Neural cell (in vitro differentiated cells): ENCODE results near the gene LRBA. TPM values are rescaled to one million over a fixed set of nuclear protein-coding genes. Genes with fewer than 3 reads are reported as not detected.

ENCODE experiments used
- H2AFZ ChIP-seq: fragments of 200-600, 300-800 bp; sonication (generic), shearing (Covaris generic); 2 replicates; pipeline ENCODE4 v1.6.0; 2014; ENCODE audit warnings: low read depth, mild to moderate bottlenecking, antibody characterized with exemption, low read length, moderate library complexity
- H3F3A ChIP-seq: fragments of 200-600 bp; shearing (Covaris generic); 2 replicates; pipeline ENCODE4 v1.6.1; 2016; ENCODE audit warnings: mild to moderate bottlenecking, moderate library complexity, mixed read lengths, antibody characterized with exemption, low read length; ENCODE audit not compliant: insufficient read depth, poor library complexity, severe bottlenecking
- H3K27ac ChIP-seq: fragments of 200-600, 300-800 bp; sonication (generic), shearing (Covaris generic); 2 replicates; pipeline ENCODE4 v1.5.1; 2014; ENCODE audit warnings: mild to moderate bottlenecking, low read length, moderate library complexity
- H3K27me3 ChIP-seq: fragments of 300-800, 200-600 bp; sonication (generic), shearing (Covaris generic); 2 replicates; pipeline ENCODE4 v1.6.0; 2014; ENCODE audit warnings: mild to moderate bottlenecking, low read depth, low read length, moderate library complexity; ENCODE audit not compliant: insufficient read depth
- H3K36me3 ChIP-seq: fragments of 300-800, 200-600 bp; sonication (generic), shearing (Covaris generic); 2 replicates; pipeline ENCODE4 v1.5.1; 2014; ENCODE audit warnings: mild to moderate bottlenecking, antibody characterized with exemption, low read length, moderate library complexity; ENCODE audit not compliant: insufficient read depth
- H3K4me2 ChIP-seq: fragments of 300-800, 200-600 bp; sonication (generic), shearing (Covaris generic); 2 replicates; pipeline ENCODE4 v1.6.0; 2014; ENCODE audit warnings: mild to moderate bottlenecking, low read length
- H3K4me3 ChIP-seq: fragments of 300-800, 200-600 bp; sonication (generic), shearing (Covaris generic); 2 replicates; pipeline ENCODE4 v1.5.1; 2014; ENCODE audit warnings: mild to moderate bottlenecking, low read length, moderate library complexity
- H3K79me2 ChIP-seq: fragments of 200-600 bp; shearing (Covaris generic); replicated peaks from 2 replicates; pipeline ENCODE4 v1.6.0; 2014; ENCODE audit warnings: mild to moderate bottlenecking, low read length, moderate library complexity; ENCODE audit not compliant: insufficient read depth
- H3K9ac ChIP-seq: fragments of 300-800, 200-600 bp; sonication (generic), shearing (Covaris generic); 2 replicates; pipeline ENCODE4 v1.6.1; 2016; ENCODE audit warnings: mild to moderate bottlenecking, low read length, mixed read lengths
- H3K9me2 ChIP-seq: fragments of 200-600 bp; shearing (Covaris generic); 2 replicates; pipeline ENCODE4 v1.6.1; 2016; ENCODE audit warnings: mild to moderate bottlenecking, low read length, mixed read lengths; ENCODE audit not compliant: insufficient read depth
- H3K9me3 ChIP-seq: fragments of 200-600, 300-800 bp; sonication (generic), shearing (Covaris generic); 2 replicates; pipeline ENCODE4 v1.6.1; 2016; ENCODE audit warnings: mild to moderate bottlenecking, mixed run types, low read length, moderate library complexity, mixed read lengths
- H4K20me1 ChIP-seq: fragments of 200-600 bp; shearing (Covaris generic); 2 replicates; pipeline ENCODE4 v1.6.1; 2016; ENCODE audit warnings: mild to moderate bottlenecking, mixed run types; ENCODE audit not compliant: insufficient read depth
- EP300 ChIP-seq: fragments of 450-650 bp; conservative IDR thresholded peaks from 2 replicates; pipeline ENCODE4 v1.6.1; 2014; ENCODE audit warnings: antibody characterized with exemption, mild to moderate bottlenecking, moderate library complexity; ENCODE audit not compliant: poor library complexity, severe bottlenecking
- EZH2 ChIP-seq: fragments of 200-600, 300-800 bp; shearing (Covaris generic), sonication (generic); IDR thresholded peaks from 2 replicates; pipeline ENCODE4 v1.6.1; 2014; ENCODE audit warnings: antibody characterized with exemption, low read length, borderline replicate concordance, mild to moderate bottlenecking; ENCODE audit not compliant: insufficient read depth, poor library complexity, severe bottlenecking
- MXI1 ChIP-seq: fragments of 450-650 bp; conservative IDR thresholded peaks from 2 replicates; pipeline ENCODE4 v1.6.1; 2014; ENCODE audit warnings: antibody characterized with exemption, mild to moderate bottlenecking; ENCODE audit not compliant: poor library complexity, severe bottlenecking
- POLR2AphosphoS5 ChIP-seq: IDR thresholded peaks from 2 replicates; pipeline ENCODE4 v1.6.1; 2012
- RAD21 ChIP-seq: fragments of 450-650 bp; conservative IDR thresholded peaks from 2 replicates; pipeline ENCODE4 v1.6.1; 2014; ENCODE audit warnings: antibody characterized with exemption, mild to moderate bottlenecking, moderate library complexity
- SMC3 ChIP-seq: fragments of 450-650 bp; conservative IDR thresholded peaks from 2 replicates; pipeline ENCODE4 v1.6.1; 2014; ENCODE audit warnings: antibody characterized with exemption, mild to moderate bottlenecking, moderate library complexity; ENCODE audit not compliant: poor library complexity
- TAF1 ChIP-seq: IDR thresholded peaks from 2 replicates; pipeline ENCODE4 v1.6.1; 2012; ENCODE audit warnings: low read depth
- polyA plus RNA-seq: library from polyadenylated mRNA; depleted of rRNA; stranded (reverse); fragments of >200 nt; gene quantifications from 2 replicates; pipeline ENCODE4 v1.2.3, GENCODE V29; 2014
- TF ChIP-seq, protein P1 (sequence below): fragments of 450-650 bp; IDR thresholded peaks from 2 replicates; pipeline ENCODE4 v1.5.1; 2014; ENCODE audit warnings: antibody characterized with exemption, mild to moderate bottlenecking, moderate library complexity; ENCODE audit not compliant: poor library complexity, severe bottlenecking
- TF ChIP-seq, protein P2 (sequence below): IDR thresholded peaks from 2 replicates; pipeline ENCODE4 v1.6.1; 2012; ENCODE audit warnings: borderline replicate concordance

LRBA gene
- polyA plus RNA-seq, 1 donor from 2014 or later = 7.1 TPM

DNA sequence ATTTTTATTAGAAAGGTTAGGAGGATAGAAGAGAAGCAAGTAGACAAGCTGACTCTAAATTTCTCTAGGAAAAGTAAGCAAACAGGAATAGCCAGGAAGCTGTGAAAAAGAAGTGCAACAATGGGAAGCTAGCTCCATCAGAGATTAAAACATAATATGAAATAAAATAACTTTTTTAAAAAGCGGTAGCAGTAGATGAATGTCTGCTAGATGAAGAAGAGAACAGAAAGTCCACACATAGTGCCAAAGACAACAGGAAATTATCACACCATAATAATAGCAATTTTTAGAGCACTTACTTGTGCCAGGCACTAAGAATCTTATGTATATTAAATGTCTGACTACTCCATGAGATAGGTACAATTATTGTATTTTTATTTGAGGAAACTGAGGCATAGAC lies 53.5 kb downstream of the LRBA start:
- Histone ChIP-seq H4K20me1 (no peaks in the 10 kb centered on the region), H3K9me2 (no peaks in the 10 kb centered on the region), H3K36me3 (no peaks in the 10 kb centered on the region), H3K27ac (no peak overlapping the region), H2AFZ (no peak overlapping the region), H3K9ac (no peak overlapping the region), H3K4me3 (no peak overlapping the region), H3K9me3 (peaks cover 3% of the 10 kb centered on the region), H3K27me3 (no peaks in the 10 kb centered on the region), H3F3A (no peaks in the 10 kb centered on the region), H3K4me2 (no peak overlapping the region), H3K79me2 (no peaks in the 10 kb centered on the region)
- TF ChIP-seq SMC3 = no peak
- no peak for TF ChIP-seq EP300
- TF ChIP-seq, protein P1, sequence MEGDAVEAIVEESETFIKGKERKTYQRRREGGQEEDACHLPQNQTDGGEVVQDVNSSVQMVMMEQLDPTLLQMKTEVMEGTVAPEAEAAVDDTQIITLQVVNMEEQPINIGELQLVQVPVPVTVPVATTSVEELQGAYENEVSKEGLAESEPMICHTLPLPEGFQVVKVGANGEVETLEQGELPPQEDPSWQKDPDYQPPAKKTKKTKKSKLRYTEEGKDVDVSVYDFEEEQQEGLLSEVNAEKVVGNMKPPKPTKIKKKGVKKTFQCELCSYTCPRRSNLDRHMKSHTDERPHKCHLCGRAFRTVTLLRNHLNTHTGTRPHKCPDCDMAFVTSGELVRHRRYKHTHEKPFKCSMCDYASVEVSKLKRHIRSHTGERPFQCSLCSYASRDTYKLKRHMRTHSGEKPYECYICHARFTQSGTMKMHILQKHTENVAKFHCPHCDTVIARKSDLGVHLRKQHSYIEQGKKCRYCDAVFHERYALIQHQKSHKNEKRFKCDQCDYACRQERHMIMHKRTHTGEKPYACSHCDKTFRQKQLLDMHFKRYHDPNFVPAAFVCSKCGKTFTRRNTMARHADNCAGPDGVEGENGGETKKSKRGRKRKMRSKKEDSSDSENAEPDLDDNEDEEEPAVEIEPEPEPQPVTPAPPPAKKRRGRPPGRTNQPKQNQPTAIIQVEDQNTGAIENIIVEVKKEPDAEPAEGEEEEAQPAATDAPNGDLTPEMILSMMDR = no peak
- TF ChIP-seq, protein P2, sequence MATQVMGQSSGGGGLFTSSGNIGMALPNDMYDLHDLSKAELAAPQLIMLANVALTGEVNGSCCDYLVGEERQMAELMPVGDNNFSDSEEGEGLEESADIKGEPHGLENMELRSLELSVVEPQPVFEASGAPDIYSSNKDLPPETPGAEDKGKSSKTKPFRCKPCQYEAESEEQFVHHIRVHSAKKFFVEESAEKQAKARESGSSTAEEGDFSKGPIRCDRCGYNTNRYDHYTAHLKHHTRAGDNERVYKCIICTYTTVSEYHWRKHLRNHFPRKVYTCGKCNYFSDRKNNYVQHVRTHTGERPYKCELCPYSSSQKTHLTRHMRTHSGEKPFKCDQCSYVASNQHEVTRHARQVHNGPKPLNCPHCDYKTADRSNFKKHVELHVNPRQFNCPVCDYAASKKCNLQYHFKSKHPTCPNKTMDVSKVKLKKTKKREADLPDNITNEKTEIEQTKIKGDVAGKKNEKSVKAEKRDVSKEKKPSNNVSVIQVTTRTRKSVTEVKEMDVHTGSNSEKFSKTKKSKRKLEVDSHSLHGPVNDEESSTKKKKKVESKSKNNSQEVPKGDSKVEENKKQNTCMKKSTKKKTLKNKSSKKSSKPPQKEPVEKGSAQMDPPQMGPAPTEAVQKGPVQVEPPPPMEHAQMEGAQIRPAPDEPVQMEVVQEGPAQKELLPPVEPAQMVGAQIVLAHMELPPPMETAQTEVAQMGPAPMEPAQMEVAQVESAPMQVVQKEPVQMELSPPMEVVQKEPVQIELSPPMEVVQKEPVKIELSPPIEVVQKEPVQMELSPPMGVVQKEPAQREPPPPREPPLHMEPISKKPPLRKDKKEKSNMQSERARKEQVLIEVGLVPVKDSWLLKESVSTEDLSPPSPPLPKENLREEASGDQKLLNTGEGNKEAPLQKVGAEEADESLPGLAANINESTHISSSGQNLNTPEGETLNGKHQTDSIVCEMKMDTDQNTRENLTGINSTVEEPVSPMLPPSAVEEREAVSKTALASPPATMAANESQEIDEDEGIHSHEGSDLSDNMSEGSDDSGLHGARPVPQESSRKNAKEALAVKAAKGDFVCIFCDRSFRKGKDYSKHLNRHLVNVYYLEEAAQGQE = no peak
- no peak for TF ChIP-seq RAD21
- TF ChIP-seq TAF1 = no peak
- TF ChIP-seq POLR2AphosphoS5 = no peak
- no peak for TF ChIP-seq EZH2
- no peak for TF ChIP-seq MXI1

DNA sequence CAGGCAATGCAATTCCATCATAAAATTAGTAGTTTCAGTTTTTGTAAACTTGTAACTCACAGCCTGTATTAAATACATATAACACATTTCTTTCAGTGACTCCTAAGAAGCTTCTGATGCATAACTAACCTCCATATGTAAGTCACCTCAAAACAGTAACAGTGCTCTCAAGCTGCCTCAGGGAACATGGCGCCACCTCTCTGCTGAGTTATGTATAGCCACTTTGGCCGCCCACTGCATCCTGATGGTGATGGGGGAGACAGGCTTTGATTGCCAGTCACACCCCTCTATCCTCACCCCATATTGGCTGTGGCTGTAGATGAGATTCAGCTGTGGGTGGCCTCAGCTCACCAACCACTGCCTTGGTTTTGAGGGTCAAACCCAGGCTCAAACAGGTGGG lies 54.3 kb downstream of the LRBA start:
- H3K79me2 ChIP-seq = no peaks in the 10 kb centered on the region
- H4K20me1 ChIP-seq = no peaks in the 10 kb centered on the region
- H3K9me2 ChIP-seq = no peaks in the 10 kb centered on the region

More for the DNA sequence above, 54.3 kb downstream of the LRBA start:
- Histone ChIP-seq H3K27ac (no peak overlapping the region), H2AFZ (no peak overlapping the region), H3K27me3 (no peaks in the 10 kb centered on the region), H3K9ac (no peak overlapping the region), H3K4me2 (no peak overlapping the region), H3F3A (no peaks in the 10 kb centered on the region), H3K36me3 (no peaks in the 10 kb centered on the region), H3K9me3 (peaks cover 3% of the 10 kb centered on the region), H3K4me3 (no peak overlapping the region)
- TF ChIP-seq, protein P2 = no peak
- no peak for TF ChIP-seq MXI1
- no peak for TF ChIP-seq SMC3
- no peak for TF ChIP-seq EZH2
- no peak for TF ChIP-seq EP300
- no peak for TF ChIP-seq POLR2AphosphoS5
- TF ChIP-seq TAF1 = no peak
- no peak for TF ChIP-seq RAD21
- TF ChIP-seq, protein P1 = no peak
